IMR-90 (cell line): ENCODE results near the gene ZNF841. TPM values are rescaled to one million over a fixed set of nuclear protein-coding genes. Genes with fewer than 3 reads are reported as not detected.

Source experiments
- ATAC-seq: fragments of 200-7000 bp; cut with Tn5 transposase; 2 replicates; pipeline ENCODE4 v1.9.1; 2020; ENCODE audit warnings: low read depth, mild to moderate bottlenecking, moderate library complexity
- BruUV-seq: library from RNA; stranded (reverse); fragments of 400-500 nt; replicated peaks from 2 replicates; lab custom pipeline; 2021; lab: Mats Ljungman, UMichigan
- CTCF ChIA-PET: fragments of 300-600 bp; formaldehyde crosslinking; extraction: SDS; loops from one replicate; lab custom pipeline; 2021; ENCODE audit warnings: antibody characterized with exemption; lab: Yijun Ruan, JAX
- POLR2A ChIA-PET: fragments of 300-600 bp; sonication (Branson Sonifier 250); formaldehyde crosslinking; loops from one replicate; lab custom pipeline; 2022; ENCODE audit warnings: antibody characterized with exemption; ENCODE audit not compliant: unreplicated experiment; lab: Charles Lee
- DNase-seq: peaks from one replicate; pipeline ENCODE4 v3.0.0; 2013
- H2AFZ ChIP-seq: replicated peaks from 2 replicates; pipeline ENCODE3; 2013; ENCODE audit warnings: low read length, mild to moderate bottlenecking; ENCODE audit not compliant: poor library complexity
- H2AK5ac ChIP-seq: 2 replicates; pipeline ENCODE4 v1.6.1; 2013; ENCODE audit warnings: low read depth, low read length, inconsistent platforms
- H2AK9ac ChIP-seq: replicated peaks from 2 replicates; pipeline ENCODE3; 2013; ENCODE audit warnings: mild to moderate bottlenecking, low read depth, low read length, moderate library complexity; ENCODE audit not compliant: poor library complexity
- H2BK120ac ChIP-seq: 2 replicates; pipeline ENCODE4 v1.6.1; 2013; ENCODE audit warnings: low read depth, low read length, inconsistent platforms
- H2BK15ac ChIP-seq: 3 replicates; pipeline ENCODE4 v1.6.1; 2013; ENCODE audit warnings: low read depth, low read length, inconsistent platforms
- H2BK20ac ChIP-seq: 2 replicates; pipeline ENCODE4 v1.6.1; 2013; ENCODE audit warnings: low read depth, mild to moderate bottlenecking, inconsistent platforms, low read length, moderate library complexity
- H2BK5ac ChIP-seq: 2 replicates; pipeline ENCODE4 v1.6.1; 2013; ENCODE audit warnings: mild to moderate bottlenecking, low read depth, low read length, inconsistent platforms; ENCODE audit not compliant: poor library complexity, severe bottlenecking
- H3K14ac ChIP-seq: replicated peaks from 2 replicates; pipeline ENCODE4 v1.6.1; 2013; ENCODE audit warnings: low read depth, low read length, inconsistent platforms
- H3K18ac ChIP-seq: 2 replicates; pipeline ENCODE4 v1.6.1; 2013; ENCODE audit warnings: low read depth, low read length, control low read depth
- H3K23ac ChIP-seq: 2 replicates; pipeline ENCODE4 v1.6.1; 2013; ENCODE audit warnings: low read depth, low read length, inconsistent platforms
- H3K27ac ChIP-seq: 2 replicates; pipeline ENCODE4 v1.5.1; 2013; ENCODE audit warnings: mild to moderate bottlenecking, control low read depth, low read length; ENCODE audit not compliant: insufficient read depth
- H3K27me3 ChIP-seq: 2 replicates; pipeline ENCODE4 v1.6.1; 2013; ENCODE audit warnings: low read length; ENCODE audit not compliant: control insufficient read depth, insufficient read depth
- H3K36me3 ChIP-seq: 2 replicates; pipeline ENCODE4 v1.6.1; 2013; ENCODE audit warnings: low read length, mixed read lengths; ENCODE audit not compliant: control insufficient read depth, insufficient read depth
- H3K4ac ChIP-seq: 2 replicates; pipeline ENCODE4 v1.6.1; 2013; ENCODE audit warnings: low read depth, low read length, inconsistent platforms
- H3K4me1 ChIP-seq: 2 replicates; pipeline ENCODE4 v1.6.1; 2013; ENCODE audit warnings: low read length, mixed read lengths; ENCODE audit not compliant: control insufficient read depth, insufficient read depth
- H3K4me2 ChIP-seq: 2 replicates; pipeline ENCODE4 v1.6.1; 2013; ENCODE audit warnings: low read depth, mild to moderate bottlenecking, control low read depth, low read length, moderate library complexity
- H3K4me3 ChIP-seq: 2 replicates; pipeline ENCODE4 v1.5.1; 2013; ENCODE audit warnings: low read depth, mild to moderate bottlenecking, control low read depth, low read length, moderate library complexity; ENCODE audit not compliant: insufficient read depth
- H3K56ac ChIP-seq: 2 replicates; pipeline ENCODE4 v1.6.1; 2013; ENCODE audit warnings: low read length, inconsistent platforms; ENCODE audit not compliant: insufficient read depth; ENCODE audit errors: extremely low read depth
- H3K79me1 ChIP-seq, 2 experiments: 2 replicates each; pipeline ENCODE4 v1.6.1; 2013; ENCODE audit warnings: low read length in 2 of 2, inconsistent platforms in 1 of 2, low read depth in 1 of 2
- H3K9ac ChIP-seq: 2 replicates; pipeline ENCODE4 v1.6.1; 2013; ENCODE audit warnings: low read depth, low read length, control low read depth
- H3K9me1 ChIP-seq: 2 replicates; pipeline ENCODE4 v1.6.1; 2013; ENCODE audit warnings: low read length, inconsistent platforms; ENCODE audit not compliant: insufficient read depth
- H3K9me3 ChIP-seq: 2 replicates; pipeline ENCODE4 v1.6.1; 2013; ENCODE audit warnings: low read length; ENCODE audit not compliant: control insufficient read depth, insufficient read depth
- H4K20me1 ChIP-seq: 2 replicates; pipeline ENCODE4 v1.6.1; 2013; ENCODE audit warnings: low read length, inconsistent platforms; ENCODE audit not compliant: insufficient read depth
- H4K5ac ChIP-seq: 2 replicates; pipeline ENCODE4 v1.6.1; 2013; ENCODE audit warnings: mild to moderate bottlenecking, low read depth, low read length, control low read depth
- H4K8ac ChIP-seq, 2 experiments: 2 replicates each; pipeline ENCODE4 v1.6.1; 2013; ENCODE audit warnings: low read depth in 2 of 2, low read length in 2 of 2, control low read depth in 1 of 2, inconsistent platforms in 1 of 2
- H4K91ac ChIP-seq: 2 replicates; pipeline ENCODE4 v1.6.1; 2013; ENCODE audit warnings: low read depth, low read length, inconsistent platforms; ENCODE audit not compliant: insufficient read depth
- POLR2A ChIP-seq: IDR thresholded peaks from 2 replicates; pipeline ENCODE4 v1.6.1; 2012; ENCODE audit warnings: mild to moderate bottlenecking, low read depth, low read length
- WGBS, 2 experiments: methylation state at CpG; one replicate each; pipeline versions ENCODE4 v1.1.5 to v1.1.7; 2013; ENCODE audit warnings: missing lambda C conversion rate in 2 of 2; ENCODE audit not compliant: insufficient read length in 1 of 2; ENCODE audit errors: extremely low coverage in 2 of 2; 5-methylcytosine and 5-hydroxymethylcytosine counted together
- dilution Hi-C: fragments of 300-500 bp; cut with HindIII; formaldehyde crosslinking; loops from one replicate; pipeline ENCODE4 v1.14.3; 2018; ENCODE audit warnings: low sequenced_read_pairs; ENCODE audit not compliant: unreplicated experiment
- in situ Hi-C: fragments of 300-500 bp; cut with MboI; formaldehyde crosslinking; loops from 3 replicates; pipeline ENCODE4 v1.14.3; 2019; ENCODE audit warnings: low sequenced_read_pairs, inconsistent platforms, mixed read lengths
- intact Hi-C: fragments of 100-400 bp; cut with micrococcal nuclease; formaldehyde crosslinking; loops from 2 replicates; pipeline ENCODE4 v1.10.0; 2022
- polyA plus RNA-seq, 3 experiments: library from polyadenylated mRNA; depleted of rRNA; stranded (reverse); fragments of >200 nt; gene quantifications; 2 replicates each; pipeline ENCODE4 v1.2.3, GENCODE V29; 2012; ENCODE audit warnings: low replicate concordance in 1 of 3
- total RNA-seq: library from RNA; depleted of rRNA; stranded (reverse); fragments of >200 nt; gene quantifications from 2 replicates; pipeline ENCODE4 v1.2.3, GENCODE V29; 2012
- TF ChIP-seq, protein P1 (sequence below): conservative IDR thresholded peaks from 2 replicates; pipeline ENCODE4 v1.5.1; 2012; ENCODE audit warnings: mild to moderate bottlenecking, low read depth, low read length, improper control_type of control experiment

The ZNF841 gene
- total and polyA plus RNA-seq, 2 of the 4 experiments (the other 2 are of a cell fraction) = 8.5 to 28.9 TPM

DNA sequence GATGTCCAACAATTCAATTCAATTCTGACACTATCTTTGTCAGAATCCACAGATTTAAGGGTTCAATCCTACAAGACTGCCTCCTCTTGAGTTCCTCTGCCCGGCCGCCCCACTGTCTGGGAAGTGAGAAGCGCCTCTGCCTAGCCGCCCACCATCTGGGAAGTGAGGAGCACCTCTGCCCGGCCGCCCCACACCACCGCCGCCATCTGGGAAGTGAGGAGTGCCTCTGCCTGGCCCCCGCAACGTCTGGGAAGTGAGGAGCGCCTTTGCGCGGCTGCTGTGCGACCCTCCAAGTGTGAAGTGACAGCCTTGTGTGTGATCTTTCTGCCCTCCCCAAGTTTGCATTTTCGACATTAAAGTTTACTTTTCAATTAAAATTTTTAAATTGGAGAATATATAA, 73.4 kb downstream of the ZNF841 start:
- no peak overlapping the region for H3K4me3 ChIP-seq
- no peak for DNase-seq
- H2AK5ac ChIP-seq = no peak overlapping the region
- peaks cover under 1% of the 10 kb centered on the region; the same call in 1 of the 2 replicates for H3K4me1 ChIP-seq
- no peak overlapping the region for H3K14ac ChIP-seq
- intact Hi-C loops (no loop called here), dilution Hi-C loops (no loop called here), in situ Hi-C loops (no loop called here)
- no peak overlapping the region for H4K5ac ChIP-seq
- H3K9ac ChIP-seq = no peak overlapping the region
- H3K36me3 ChIP-seq = peaks cover 48% of the 10 kb centered on the region
- no peak overlapping the region for H2AFZ ChIP-seq
- no peak overlapping the region for H3K56ac ChIP-seq
- H2BK20ac ChIP-seq = no peak overlapping the region
- BruUV-seq = no TSS peak
- H3K27me3 ChIP-seq = no peaks in the 10 kb centered on the region
- H2BK120ac ChIP-seq = no peak overlapping the region
- TF ChIP-seq POLR2A = no peak
- TF ChIP-seq, protein P1, sequence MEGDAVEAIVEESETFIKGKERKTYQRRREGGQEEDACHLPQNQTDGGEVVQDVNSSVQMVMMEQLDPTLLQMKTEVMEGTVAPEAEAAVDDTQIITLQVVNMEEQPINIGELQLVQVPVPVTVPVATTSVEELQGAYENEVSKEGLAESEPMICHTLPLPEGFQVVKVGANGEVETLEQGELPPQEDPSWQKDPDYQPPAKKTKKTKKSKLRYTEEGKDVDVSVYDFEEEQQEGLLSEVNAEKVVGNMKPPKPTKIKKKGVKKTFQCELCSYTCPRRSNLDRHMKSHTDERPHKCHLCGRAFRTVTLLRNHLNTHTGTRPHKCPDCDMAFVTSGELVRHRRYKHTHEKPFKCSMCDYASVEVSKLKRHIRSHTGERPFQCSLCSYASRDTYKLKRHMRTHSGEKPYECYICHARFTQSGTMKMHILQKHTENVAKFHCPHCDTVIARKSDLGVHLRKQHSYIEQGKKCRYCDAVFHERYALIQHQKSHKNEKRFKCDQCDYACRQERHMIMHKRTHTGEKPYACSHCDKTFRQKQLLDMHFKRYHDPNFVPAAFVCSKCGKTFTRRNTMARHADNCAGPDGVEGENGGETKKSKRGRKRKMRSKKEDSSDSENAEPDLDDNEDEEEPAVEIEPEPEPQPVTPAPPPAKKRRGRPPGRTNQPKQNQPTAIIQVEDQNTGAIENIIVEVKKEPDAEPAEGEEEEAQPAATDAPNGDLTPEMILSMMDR = no peak
- no peak overlapping the region for H3K4ac ChIP-seq
- ChIA-PET POLR2A (no interaction called here), CTCF (no interaction called here)
- no CpG with 5 or more reads among the region's 15 CpGs for WGBS, 2 experiments
- no peak overlapping the region for H4K91ac ChIP-seq
- peaks cover 11 to 29% of the 10 kb centered on the region in 2 experiments for H3K79me1 ChIP-seq
- H2AK9ac ChIP-seq = no peak overlapping the region
- no peaks in the 10 kb centered on the region for H3K9me1 ChIP-seq
- H3K9me3 ChIP-seq = peaks cover 18% of the 10 kb centered on the region
- H3K27ac ChIP-seq = no peak overlapping the region
- H2BK5ac ChIP-seq = no peak overlapping the region
- no peak for ATAC-seq
- H3K23ac ChIP-seq = no peak overlapping the region
- no peak overlapping the region for H3K4me2 ChIP-seq
- H3K18ac ChIP-seq = no peak overlapping the region
- no peaks in the 10 kb centered on the region for H4K20me1 ChIP-seq
- H4K8ac ChIP-seq = no peak overlapping the region
- H2BK15ac ChIP-seq = no peak overlapping the region
